Measurements from ENCODE around the gene FAM151B.
"Not testable (repeated sequence)": the region's sequence is repeated elsewhere in the genome, so short reads cannot be mapped to it uniquely, and the experiment has no call there.

The FAM151B gene

DNA sequence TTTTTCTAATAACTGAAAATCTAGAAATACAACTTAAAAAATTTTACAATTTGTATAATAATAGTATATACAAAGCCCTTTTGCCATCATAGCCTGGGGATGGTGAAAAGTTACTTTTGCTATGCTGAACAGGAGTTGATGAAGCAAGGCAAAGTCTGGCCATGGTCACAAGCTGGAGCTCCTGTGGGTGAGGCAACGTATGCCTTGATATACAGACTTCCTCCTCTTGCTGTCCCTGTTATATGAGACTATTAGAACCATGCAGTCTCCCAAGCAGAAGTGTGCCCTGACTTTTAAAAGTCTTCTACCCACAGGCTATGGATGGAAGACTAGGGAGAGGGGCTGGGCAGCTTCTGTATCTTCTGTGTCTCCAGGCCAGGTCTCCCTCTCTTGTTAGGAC lies 15.7 kb downstream of the FAM151B start:
- no peak for DNase-seq (ENCODE audit: low spot score)

DNA sequence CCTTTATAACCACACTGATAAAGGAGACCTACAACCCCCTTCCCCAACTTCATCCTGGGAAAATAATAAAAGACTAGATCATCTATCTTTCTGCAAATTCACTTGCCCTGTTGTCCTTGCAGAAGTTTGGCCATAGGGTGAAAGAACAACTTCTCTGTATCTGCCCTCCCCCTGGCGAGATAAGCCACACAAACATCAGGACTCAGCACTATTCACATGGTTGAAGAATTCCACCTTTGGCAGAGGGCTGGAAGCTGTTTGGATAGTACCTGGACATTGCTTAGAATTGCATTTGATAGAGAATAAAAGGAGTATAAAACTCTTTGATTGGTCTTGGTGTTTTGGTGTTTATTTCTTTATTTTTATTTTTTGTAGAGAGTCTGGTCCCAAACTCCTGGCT lies 16.9 kb downstream of the FAM151B start:
- DNase-seq (ENCODE audit: low spot score) = no peak

DNA sequence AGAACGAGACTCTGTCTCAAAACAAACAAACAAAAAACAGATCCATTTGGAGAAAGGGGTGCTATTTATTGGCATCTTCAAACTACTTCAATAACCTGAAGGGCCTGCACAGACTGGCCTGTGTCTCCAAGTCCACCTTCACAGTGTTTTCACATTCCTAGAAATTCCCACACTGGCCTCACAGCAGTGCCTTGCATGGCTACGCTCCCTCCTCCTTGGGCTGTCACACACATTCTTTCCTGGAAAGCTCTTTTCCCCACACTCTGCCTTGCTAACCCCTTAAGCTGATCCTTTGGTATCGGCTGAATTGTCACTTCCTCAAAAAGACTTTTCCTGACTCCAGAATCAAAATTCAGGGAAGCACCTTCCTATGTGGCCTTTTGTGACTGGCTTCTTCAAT lies 19.8 kb downstream of the FAM151B start:
- no peak for DNase-seq (ENCODE audit: low spot score)

DNA sequence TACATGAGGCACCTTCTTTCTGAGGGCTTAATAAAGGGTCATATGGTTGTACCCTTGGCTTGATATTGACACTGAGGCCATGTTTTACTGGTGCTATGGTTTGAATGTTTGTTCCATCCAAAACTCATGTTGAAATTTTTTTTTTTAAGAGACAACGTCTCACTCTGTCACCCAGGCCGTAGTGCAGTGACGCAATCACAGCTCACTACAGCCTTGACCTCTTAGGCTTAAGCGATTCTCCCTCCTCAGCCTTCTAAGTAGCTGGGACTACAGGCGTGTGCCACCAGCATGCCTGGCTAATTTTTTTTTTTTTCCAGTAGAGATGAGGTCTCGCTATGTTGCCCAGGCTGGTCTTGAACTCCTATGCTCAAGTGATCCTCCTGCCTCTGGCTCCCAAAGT lies 20.9 kb downstream of the FAM151B start:
- no peak for DNase-seq (ENCODE audit: low spot score)

DNA sequence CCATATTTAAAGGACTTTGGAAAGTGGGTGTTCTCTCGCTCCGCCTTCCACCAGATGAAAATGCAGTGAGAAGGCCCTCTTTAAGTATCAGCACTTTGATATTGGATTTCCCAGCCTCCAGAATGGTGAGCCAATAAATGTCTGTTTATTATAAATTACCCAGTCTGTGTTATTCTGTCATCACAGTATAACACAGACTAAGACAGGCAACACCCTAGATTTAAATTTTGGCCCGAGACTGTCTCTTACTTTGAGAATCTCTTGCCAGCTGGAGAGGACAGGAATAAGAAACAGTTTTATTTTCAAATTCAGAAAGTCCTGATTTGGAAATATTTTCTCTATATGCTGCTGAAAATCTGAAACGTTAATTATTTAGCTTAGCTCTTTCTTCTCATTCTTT lies 21.5 kb downstream of the FAM151B start:
- DNase-seq (ENCODE audit: low spot score) = no peak

DNA sequence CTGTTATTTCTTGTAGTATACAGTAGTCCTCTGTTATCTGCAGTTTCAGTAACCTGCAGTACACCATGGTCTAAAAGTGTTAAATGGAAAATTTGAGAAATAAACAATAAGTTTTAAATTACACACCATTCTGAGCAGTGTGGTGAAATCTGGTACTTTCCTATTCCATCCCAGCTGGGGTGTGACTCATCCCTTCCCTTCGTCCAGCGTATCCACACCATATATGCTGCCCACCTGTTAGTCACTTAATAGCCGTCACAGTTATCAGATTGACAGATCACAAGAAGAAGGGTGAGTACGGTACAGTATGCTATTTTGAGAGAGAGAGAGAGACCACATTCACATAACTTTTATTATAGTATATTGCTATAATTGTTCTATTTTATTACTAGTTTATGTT lies 28.9 kb downstream of the FAM151B start:
- DNase-seq (ENCODE audit: low spot score) = no peak

DNA sequence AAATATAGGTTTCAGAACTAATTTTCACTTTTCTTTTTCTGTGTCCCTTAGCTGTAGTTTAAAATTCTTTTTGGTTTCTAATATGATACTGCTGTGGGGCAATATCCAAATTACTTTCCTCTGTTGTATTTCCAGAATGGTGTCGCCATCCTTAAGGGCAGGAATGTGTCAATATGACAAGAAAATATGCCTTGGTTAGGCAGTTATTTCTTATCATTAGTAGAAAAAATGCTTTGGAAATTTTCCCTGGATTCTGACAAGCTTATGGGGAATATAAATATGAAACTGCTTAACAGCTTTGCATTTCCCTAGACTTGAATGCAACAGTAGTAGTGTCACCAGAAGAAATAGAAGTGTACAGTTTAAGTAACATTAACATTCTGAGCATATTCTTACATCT lies 52.8 kb downstream of the FAM151B start:
- no peak for DNase-seq (ENCODE audit: low spot score)

DNA sequence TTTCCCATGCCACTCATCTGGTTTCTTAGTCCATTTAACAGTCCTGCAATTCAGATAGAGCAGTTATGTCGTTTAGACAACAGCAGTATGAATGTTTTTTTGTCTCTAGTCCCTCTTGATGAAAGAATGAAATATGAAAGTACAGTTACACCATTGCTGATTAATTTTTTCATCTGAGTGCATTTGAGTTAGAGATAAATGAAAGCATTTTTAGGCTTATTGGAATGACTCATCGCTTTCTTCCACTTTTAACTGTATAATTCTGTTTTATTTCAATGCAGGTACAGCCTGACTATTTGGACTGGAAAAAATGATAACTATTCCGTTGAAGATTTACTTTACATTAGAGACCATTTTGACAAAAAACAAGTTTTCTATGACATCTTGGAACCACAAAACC lies 53.5 kb downstream of the FAM151B start:
- no peak for DNase-seq (ENCODE audit: low spot score)

DNA sequence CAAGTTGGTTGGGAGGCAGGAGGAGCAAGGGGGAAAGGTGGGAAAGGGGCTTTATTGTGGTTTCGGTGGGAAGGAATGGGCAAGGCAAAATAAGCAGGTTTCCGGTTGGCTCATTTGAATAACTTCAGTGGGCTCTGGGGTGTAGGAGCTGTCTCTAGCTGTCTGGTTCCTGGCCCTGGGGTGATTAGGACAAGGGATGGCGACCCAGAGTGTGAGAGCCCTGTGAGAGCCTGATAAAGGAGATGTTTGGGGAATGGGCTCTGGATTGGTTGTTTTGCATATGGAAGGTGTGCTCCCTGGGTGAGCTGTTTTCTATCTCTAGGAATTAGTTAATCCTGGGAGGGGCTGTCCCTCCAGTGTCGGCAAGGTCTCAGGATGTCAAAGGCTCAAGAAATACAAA lies 66.7 kb downstream of the FAM151B start:
- DNase-seq (ENCODE audit: low spot score) = no peak

DNA sequence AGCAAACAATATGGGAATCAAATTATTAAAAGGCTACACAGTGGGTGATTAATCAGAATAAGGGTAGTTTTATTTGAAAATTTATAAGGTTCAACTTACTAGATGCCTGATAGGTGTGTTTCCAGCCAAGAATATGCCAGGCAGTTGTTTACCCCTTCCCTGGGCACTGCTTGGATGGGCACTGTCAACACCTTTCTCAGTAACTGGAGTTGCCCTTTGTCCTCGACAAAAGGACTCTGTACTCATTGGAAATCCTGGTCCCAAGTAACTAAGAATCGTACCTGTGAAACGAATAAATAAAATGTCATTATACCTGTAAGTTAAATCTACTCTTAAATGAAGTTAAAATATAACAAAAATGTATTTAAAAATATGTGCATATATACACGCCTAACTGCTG lies 67.2 kb downstream of the FAM151B start:
- DNase-seq (ENCODE audit: low spot score) = no peak

DNA sequence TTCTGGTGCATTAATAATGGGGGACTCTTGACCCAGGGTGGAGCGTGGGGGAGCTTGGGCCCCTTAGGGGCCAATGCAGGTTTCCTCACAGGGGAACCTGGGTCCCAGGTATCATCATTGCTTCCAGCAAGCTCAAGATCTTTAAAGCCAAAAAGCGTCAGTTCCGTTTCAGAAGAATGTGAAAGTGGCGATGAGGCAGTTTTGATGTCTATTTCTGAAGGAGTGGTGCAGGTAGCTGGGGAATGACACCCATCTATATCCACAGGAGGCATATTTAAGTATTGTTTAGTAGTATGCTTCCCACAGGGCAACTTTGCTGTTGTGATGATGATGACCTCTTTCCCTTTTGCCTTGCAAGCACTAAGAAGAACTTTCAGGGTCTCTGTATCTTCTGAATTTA lies 71.3 kb downstream of the FAM151B start:
- DNase-seq (ENCODE audit: low spot score) = no peak

DNA sequence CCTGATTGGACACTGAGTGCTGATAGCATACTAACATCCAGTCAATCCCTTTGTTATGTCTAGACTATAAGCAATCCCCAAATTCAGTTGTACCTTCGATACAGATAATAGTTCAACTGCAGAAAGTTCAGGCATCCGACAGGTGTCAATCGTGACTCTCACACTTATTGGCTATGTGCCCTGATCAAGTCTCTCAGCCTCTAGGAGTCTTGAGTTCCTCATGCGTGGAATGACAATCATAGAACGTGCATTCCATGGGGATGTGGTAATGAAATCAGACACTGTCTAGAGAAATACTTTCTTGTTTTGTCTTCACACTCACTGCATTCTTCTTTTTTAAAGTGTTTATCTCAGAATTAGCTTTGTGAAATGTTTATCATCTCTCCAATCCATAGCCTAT lies 77.4 kb downstream of the FAM151B start:
- no peak for DNase-seq (ENCODE audit: low spot score)

DNA sequence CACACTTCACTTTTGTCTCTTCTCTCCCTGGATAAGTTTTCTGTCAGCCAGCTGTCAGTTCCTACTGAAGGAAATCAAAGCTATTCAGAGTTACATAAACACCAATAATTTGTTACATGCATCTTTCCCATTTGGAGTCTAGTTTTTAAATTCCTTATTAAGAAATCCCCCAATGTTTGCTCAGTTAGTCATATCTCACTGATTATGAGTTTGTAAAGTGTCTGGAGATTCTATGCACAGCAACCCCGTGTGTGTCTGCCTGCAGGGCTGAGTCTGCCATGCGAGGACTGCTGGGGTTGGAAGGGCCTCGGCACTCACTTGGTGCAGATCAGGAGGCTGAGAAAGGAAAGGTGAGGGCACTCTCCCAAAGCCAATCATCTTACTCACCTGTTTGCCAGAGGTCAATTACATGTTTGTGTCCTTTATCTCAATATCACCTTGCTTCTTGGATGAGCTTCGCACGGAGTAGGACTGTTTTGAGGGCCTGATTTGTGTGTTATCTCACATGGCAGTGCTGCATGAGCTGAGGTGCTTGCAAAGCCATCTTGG lies 78.9 kb downstream of the FAM151B start:
- no peak for DNase-seq (ENCODE audit: low spot score)

DNA sequence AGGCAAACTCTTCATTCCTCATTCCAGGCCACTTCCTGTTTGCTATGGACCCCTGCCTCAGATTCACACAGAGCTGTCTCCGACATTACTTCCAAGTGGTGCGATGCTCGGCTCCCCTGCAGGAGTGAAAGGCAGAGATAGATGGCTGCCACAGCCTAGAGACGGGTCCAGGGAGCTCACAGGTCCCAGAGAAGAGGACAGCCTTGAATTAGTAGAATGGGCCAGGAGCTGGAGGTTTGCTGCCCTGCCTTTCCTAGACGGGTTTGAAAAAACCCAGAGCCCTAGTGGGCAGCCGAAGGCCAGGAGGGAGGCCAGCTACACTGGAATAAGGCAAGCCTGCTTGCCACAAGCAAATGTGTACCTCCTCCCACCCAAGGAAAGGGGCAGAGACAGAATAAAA lies 80.4 kb downstream of the FAM151B start:
- DNase-seq (ENCODE audit: low spot score) = no peak

DNA sequence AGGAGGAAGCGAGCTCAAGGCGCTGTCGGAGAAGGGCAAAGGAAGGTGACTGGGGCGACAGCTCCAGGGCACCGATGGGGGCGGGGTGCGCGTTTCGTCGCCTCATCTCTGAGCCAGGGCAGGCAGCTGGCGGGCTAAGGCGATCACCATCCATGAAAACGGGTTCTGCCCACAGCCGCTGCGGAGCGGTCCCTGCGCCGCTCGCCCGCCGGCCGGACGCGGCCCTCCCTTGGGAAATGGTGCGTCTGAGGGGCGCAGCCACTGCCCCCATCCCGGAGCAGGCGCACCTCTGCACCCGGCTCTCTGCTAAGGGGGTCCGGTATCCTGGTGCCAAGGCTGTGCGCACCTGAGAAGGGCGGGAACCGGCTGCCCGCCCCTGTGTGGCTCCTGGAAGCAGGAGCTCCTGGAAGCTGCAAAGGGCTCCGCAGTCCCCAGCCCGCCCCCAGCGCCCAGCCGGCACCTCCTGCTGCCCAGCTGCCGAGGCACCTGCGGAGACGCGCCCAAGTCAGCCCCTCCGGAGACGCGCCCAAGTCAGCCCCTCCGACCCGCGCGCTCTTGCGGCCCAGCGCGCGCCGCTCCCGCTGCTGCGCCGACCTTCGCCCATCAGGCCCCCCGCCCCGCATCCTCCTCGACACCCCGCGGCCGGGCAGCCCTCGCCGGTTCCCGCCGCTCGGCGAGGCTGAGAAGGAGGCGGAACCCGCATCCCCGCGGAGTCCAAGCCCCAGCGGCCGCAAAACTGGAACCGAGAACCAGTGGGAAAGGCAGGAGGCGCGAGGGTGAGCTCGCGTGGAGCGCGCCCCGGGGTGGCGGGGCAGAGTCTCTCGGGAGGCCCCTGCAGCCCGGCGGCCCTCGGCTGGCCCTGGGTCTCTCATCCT lies 81.4 kb downstream of the FAM151B start:
- no peak for DNase-seq (ENCODE audit: low spot score)

DNA sequence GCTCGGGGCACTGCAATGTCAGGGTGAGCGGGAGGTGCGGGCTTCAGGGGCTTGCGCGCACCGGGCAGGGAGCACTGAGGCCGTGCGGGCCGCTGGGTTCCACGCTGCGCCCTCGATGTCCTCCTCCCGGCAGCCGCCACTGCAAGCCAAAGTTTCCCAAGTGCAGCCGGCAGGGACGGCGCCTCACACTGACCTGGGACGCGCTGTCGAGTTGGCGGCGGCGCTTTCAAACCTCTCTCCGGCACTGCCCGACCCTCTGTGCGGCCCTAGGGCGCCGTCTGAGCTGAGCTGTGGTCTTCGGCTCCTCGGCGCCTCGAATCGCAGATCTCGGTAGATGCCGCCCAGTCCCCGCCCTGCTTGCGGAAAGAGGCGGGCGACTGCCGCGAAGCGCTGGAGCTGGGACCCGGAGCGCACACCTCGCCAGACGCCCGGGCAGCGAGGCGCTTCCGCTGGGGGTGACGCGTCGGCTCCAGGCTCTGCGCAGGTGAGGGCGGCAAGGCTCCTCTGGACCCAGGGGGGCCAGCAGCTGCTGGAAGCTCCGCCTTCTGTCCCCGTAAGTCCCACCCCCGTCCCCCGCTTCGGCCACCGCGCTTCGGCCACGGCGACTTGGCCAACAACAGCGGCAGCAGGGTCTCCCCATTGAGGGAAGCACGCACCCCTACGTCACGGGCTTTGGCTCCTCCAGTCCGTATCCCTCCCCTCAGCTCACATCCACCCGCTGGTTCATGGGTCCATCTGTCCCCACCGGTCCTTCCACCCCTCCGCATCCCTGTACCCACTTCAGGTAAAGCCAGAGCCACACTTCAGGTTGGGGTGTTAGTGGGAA lies 82.3 kb downstream of the FAM151B start, which contains the start of gene ANKRD34B:
TSS of gene ANKRD34B (minus strand) at position 320 of the 826 bp plus-strand sequence. CDS start 10,261 bp downstream, outside the sequence.
- no peak for DNase-seq (ENCODE audit: low spot score)

DNA sequence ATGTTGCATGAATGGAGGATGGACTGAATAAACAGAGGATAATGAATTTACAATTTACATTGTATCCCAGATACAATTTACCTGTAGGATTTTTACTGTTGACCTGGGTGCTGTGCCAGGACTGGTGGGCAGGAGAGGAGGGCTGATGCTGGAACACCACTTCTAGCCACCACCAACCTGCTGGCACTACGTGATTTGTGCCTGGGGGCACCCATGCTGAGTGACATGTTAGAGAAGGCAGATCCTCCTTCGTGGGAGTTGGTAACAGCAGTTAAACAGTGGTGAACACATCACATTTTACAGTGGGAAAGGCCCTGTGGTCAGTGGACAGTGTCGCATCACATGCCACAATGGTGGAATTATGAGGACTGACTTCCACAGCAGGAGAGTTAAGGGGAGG lies 85.2 kb downstream of the FAM151B start:
- no peak for DNase-seq (ENCODE audit: low spot score)

DNA sequence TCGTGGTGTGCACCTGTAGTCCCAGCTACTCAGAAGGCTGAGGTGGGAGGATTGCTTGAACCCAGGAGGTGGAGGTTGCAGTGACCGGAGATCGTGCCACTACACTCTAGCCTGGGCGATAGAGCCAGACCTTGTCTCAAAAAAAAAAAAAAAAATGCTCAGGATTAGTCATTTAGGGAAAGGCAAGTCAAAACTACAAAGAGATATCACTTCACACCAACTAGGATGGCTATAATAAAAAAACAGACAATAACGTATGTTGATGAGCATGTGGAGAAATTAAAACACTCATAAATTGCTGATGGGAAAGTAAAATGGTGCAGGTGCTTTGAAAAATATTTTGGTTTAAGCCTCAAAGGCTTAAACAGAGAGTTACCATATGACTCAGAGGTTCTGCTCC lies 88.5 kb downstream of the FAM151B start:
- DNase-seq (ENCODE audit: low spot score) = no peak

DNA sequence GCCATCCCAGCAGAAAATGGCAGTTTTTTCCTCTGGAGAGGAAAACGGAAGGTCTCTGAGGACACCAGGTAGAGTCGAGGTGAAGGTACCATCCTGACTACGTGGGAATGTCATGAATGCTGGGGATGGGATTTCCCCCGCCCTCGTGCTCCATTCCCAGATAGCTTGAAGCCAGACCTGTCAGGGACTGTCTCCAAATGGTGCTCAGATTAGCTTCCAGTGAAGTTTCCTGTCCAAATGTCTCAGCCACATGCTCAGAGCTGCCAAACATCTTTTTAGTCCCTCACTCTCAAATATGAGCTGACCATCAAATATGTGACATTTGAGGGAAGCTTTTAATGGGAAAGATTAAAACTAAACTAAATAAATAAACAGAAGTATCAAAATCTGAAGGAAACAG lies 89.8 kb downstream of the FAM151B start:
- DNase-seq (ENCODE audit: low spot score) = no peak

DNA sequence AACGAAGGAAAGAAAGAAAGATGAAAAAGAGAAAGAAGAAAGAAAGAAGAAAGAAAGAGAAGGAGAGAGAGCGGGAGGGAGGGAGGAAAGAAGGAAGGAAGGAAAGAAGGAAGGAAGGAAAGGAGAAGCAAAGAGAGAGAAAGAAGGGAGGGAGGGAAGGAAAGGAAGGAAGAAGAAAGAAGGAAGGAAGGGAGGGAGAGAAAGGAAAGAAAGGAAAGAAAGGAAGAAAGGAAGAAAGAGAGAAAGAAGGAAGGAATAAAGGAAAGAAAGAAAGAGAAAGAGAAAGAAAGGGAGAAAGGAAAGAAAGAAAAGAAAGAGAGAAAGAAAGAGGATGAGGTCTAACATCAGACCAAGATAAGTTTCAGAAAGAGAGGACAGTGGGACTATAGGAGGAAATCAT lies 91.2 kb downstream of the FAM151B start:
- no peak for DNase-seq (ENCODE audit: low spot score)

DNA sequence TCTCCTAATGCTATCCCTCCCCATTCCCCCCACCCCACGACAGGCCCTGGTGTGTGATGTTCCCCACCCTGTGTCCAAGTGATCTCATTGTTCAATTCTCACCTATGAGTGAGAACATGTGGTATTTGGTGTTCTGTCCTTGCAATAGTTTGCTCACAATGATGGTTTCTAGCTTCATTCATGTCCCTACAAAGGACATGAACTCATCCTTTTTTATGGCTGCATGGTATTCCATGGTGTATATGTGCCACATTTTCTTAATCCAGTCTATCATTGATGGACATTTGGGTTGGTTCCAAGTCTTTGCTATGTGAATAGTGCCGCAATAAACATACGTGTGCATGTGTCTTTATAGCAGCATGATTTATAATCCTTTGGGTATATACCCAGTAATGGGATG lies 92.4 kb downstream of the FAM151B start:
- DNase-seq (ENCODE audit: low spot score) = not testable (repeated sequence)

DNA sequence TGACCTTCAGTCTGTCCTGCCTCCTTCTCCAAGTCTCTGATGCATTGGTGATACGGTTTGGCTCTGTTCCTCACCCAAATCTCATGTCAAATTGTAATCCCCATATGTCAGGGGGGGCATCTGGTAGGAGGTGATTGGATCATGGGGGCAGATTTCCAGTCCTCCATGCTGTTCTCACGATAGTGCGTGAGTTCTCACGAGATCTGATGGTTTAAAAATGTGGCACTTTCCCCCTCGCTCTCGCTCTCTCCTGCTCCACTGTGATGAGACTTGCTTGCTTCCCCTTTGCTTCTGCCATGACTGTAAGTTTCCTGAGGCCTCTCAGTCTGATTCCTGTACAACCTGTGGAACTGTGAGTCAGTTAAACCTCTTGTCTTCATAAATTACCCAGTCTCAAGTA lies 96.9 kb downstream of the FAM151B start:
- DNase-seq (ENCODE audit: low spot score) = no peak
